Activated CD8-positive, alpha-beta T cell treated with anti-CD3 and anti-CD28 coated beads for 36 hours (primary cell): ENCODE results near the gene EMC7. TPM values are rescaled to one million over a fixed set of nuclear protein-coding genes. Genes with fewer than 3 reads are reported as not detected.

Experiments
- ATAC-seq: fragments of 200-7000 bp; cut with Tn5 transposase; one replicate; pipeline ENCODE4 v1.10.0; 2021; ENCODE audit warnings: mild to moderate bottlenecking, moderate library complexity
- CTCF ChIA-PET: fragments of 350-600 bp; sonication (Branson Sonifier 250); formaldehyde crosslinking; loops from one replicate; lab custom pipeline; 2021; ENCODE audit warnings: antibody characterized with exemption; lab: Charles Lee
- POLR2A ChIA-PET: fragments of 350-600 bp; sonication (Branson Sonifier 250); formaldehyde crosslinking; loops from one replicate; lab custom pipeline; 2021; ENCODE audit warnings: antibody characterized with exemption; lab: Charles Lee
- DNase-seq: peaks from one replicate; pipeline ENCODE4 v3.0.0-alpha.2; 2020
- H3K27ac Mint-ChIP-seq: one replicate; pipeline ENCODE4 v1.8.0; 2021; ENCODE audit warnings: mild to moderate bottlenecking, mixed read lengths
- H3K27me3 Mint-ChIP-seq: one replicate; pipeline ENCODE4 v1.8.0; 2021; ENCODE audit warnings: mixed read lengths
- H3K36me3 Mint-ChIP-seq: one replicate; pipeline ENCODE4 v1.8.0; 2021; ENCODE audit warnings: low read depth, mixed read lengths
- H3K4me1 Mint-ChIP-seq: one replicate; pipeline ENCODE4 v1.8.0; 2021; ENCODE audit warnings: low read depth, mixed read lengths
- H3K4me3 Mint-ChIP-seq: one replicate; pipeline ENCODE4 v1.8.0; 2021; ENCODE audit warnings: mild to moderate bottlenecking, moderate library complexity, mixed read lengths
- H3K9me3 Mint-ChIP-seq: one replicate; pipeline ENCODE4 v1.8.0; 2021; ENCODE audit warnings: mixed read lengths
- intact Hi-C: fragments of 100-400 bp; cut with micrococcal nuclease; formaldehyde crosslinking; loops from one replicate; pipeline ENCODE4 v1.10.0; 2022
- total RNA-seq, 2 experiments: library from RNA; stranded (reverse); gene quantifications; one replicate each; pipeline ENCODE4 v1.2.3, GENCODE V29; 2021
- TF ChIP-seq, protein P1 (sequence below): fragments of 200-600 bp; IDR thresholded peaks from one replicate; pipeline ENCODE4 v1.8.0; 2022; ENCODE audit warnings: antibody characterized with exemption, mild to moderate bottlenecking

EMC7 gene
- total RNA-seq, 2 experiments from 2014 or later, result 45.0 to 49.9 TPM

DNA sequence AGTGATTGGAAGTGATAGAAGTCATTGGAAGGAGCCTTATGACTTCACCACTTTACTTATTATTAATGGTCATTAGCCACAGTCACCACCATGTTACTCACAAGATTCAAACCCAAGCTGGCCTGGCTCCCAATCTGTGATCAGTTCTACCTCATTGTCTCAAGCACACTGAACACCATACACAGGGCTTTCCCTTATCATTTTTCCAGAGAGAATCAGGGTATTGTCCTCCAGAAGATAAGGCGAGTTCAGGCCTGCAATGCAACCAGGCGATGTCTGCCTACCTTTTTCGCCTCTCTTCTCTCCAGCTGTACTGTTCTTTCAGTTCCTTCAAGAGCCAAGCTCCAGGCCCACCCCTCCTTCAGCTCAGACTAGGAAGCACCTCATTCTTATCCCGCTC is 24.9 kb downstream of the EMC7 start:
- no peak for DNase-seq
- no peak overlapping the region for H3K27ac Mint-ChIP-seq
- CTCF ChIA-PET, result no interaction called here
- TF ChIP-seq, protein P1, sequence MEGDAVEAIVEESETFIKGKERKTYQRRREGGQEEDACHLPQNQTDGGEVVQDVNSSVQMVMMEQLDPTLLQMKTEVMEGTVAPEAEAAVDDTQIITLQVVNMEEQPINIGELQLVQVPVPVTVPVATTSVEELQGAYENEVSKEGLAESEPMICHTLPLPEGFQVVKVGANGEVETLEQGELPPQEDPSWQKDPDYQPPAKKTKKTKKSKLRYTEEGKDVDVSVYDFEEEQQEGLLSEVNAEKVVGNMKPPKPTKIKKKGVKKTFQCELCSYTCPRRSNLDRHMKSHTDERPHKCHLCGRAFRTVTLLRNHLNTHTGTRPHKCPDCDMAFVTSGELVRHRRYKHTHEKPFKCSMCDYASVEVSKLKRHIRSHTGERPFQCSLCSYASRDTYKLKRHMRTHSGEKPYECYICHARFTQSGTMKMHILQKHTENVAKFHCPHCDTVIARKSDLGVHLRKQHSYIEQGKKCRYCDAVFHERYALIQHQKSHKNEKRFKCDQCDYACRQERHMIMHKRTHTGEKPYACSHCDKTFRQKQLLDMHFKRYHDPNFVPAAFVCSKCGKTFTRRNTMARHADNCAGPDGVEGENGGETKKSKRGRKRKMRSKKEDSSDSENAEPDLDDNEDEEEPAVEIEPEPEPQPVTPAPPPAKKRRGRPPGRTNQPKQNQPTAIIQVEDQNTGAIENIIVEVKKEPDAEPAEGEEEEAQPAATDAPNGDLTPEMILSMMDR, result no peak
- no peaks in the 10 kb centered on the region for H3K27me3 Mint-ChIP-seq
- intact Hi-C loops, result no loop called here
- no peaks in the 10 kb centered on the region for H3K9me3 Mint-ChIP-seq
- H3K4me1 Mint-ChIP-seq, result no peaks in the 10 kb centered on the region
- POLR2A ChIA-PET, result interaction anchor here (1.5 kb wide), 1 partner anchor 9 kb away, joined by 3 read pairs; no protein-coding TSS in a partner anchor
- H3K36me3 Mint-ChIP-seq, result no peaks in the 10 kb centered on the region
- ATAC-seq, result no peak
- no peak overlapping the region for H3K4me3 Mint-ChIP-seq

DNA sequence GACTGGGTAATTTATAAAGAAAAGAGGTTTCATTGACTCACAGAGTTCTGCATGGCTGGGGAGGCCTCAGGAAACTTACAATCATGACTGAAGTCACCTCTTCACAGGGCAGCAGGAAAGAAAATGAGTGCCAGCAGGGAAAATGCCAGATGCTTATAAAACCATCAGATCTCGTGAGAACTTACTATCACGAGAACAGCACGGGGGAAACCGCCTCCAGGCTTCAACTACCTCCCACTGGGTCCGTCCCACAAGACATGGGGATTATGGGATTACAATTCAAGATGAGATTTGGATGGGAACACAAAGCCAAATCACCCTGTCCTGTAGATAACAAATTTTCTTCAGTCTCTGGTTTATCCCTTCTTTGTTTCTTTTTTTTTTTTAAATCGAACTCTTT is 31.7 kb downstream of the EMC7 start:
- H3K4me3 Mint-ChIP-seq, result no peak overlapping the region
- H3K36me3 Mint-ChIP-seq, result no peaks in the 10 kb centered on the region
- ChIA-PET CTCF (no interaction called here), POLR2A (no interaction called here)
- TF ChIP-seq, protein P1, result no peak
- ATAC-seq (no peak), DNase-seq (no peak)
- intact Hi-C loops, result no loop called here
- H3K9me3 Mint-ChIP-seq, result no peaks in the 10 kb centered on the region
- no peak overlapping the region for H3K27ac Mint-ChIP-seq
- no peaks in the 10 kb centered on the region for H3K27me3 Mint-ChIP-seq
- H3K4me1 Mint-ChIP-seq, result no peaks in the 10 kb centered on the region

DNA sequence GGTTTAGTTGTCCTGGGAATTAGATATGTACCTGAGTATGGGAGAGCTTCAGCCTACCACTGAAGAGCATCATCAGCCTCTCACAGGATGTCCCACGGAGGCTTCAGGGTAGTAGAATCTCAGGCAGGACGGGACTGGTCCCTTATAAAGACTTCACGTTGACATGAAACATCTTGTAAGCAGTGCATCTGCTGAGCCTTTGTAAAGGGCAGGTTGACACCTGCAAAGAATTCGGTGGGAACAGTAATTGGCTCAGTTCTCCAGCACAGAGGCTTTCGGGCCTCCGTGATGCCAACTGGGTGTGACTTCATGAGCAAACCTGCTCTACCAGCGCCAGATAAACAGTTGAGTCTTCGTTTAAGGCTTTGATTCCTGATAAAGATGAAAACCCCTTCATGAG is 35.7 kb downstream of the EMC7 start:
- POLR2A ChIA-PET, result no interaction called here
- Mint-ChIP-seq H3K27ac (no peak overlapping the region), H3K36me3 (no peaks in the 10 kb centered on the region), H3K4me3 (no peak overlapping the region), H3K27me3 (no peaks in the 10 kb centered on the region), H3K9me3 (no peaks in the 10 kb centered on the region), H3K4me1 (peaks cover 3% of the 10 kb centered on the region)
- ATAC-seq (no peak), DNase-seq (no peak)
- CTCF ChIA-PET, result interaction anchor here (0.6 to 1.5 kb wide), 4 partner anchors 44 to 523 kb away, joined by 3 to 8 read pairs (median 4); partner anchors contain the start of gene KATNBL1
- intact Hi-C loops, result loop anchor here (10.0 kb wide), 2 partner anchors 519 to 859 kb away; partner anchors contain the start of gene GOLGA8B
- TF ChIP-seq, protein P1, result no peak

DNA sequence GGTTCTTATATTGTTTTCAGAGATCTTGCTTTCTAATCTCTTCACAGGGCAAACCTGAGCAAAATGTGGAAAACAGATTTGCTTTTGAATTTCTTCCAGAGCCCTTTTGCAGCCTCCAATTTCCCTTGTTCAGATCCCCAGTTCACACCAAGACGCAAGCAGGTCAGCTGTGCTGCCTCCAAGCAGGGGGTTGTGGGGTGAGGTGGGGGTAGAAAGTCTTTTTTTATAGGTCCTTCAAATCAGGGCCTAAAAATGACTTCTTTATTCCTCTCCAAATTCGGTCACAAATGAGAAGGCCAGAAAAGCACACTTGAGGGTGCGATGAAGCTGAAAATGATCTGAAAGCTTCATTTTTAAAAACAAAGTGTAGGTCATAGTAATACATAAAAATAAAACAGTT is 36.4 kb downstream of the EMC7 start:
- H3K27me3 Mint-ChIP-seq, result no peaks in the 10 kb centered on the region
- DNase-seq (no peak), ATAC-seq (no peak)
- peaks cover 3% of the 10 kb centered on the region for H3K4me1 Mint-ChIP-seq
- H3K9me3 Mint-ChIP-seq, result no peaks in the 10 kb centered on the region
- H3K36me3 Mint-ChIP-seq, result no peaks in the 10 kb centered on the region
- TF ChIP-seq, protein P1, result no peak
- H3K4me3 Mint-ChIP-seq, result no peak overlapping the region
- intact Hi-C loops, result loop anchor here (10.0 kb wide), 2 partner anchors 520 to 860 kb away; partner anchors contain the start of gene GOLGA8B
- CTCF ChIA-PET, result interaction anchor here (1.2 to 1.5 kb wide), 3 partner anchors 45 to 145 kb away, joined by 3 to 8 read pairs (median 5); partner anchors contain the start of gene KATNBL1
- no peak overlapping the region for H3K27ac Mint-ChIP-seq
- POLR2A ChIA-PET, result no interaction called here

DNA sequence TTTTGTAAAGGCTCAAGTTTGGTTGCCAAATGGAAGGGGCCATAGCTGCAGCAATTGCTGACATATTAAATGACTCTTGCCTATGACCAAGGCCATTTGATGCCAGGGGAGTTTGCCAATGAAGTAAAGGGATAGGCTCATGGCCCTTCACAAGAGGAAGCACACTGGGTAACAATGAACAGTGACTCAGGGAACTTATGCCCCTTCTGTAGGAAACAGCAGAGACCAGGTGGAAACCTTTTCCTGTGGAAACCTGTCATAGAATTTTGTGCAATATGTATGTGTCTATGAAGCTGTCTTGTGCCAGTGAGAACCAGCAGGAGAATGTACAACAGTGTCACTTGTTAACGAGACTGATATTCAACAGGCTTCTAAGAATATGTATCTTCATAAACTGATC is 37.2 kb downstream of the EMC7 start:
- intact Hi-C loops, result loop anchor here (10.0 kb wide), 2 partner anchors 520 to 860 kb away; partner anchors contain the start of gene GOLGA8B

More for the DNA sequence above, 37.2 kb downstream of the EMC7 start:
- DNase-seq (no peak), ATAC-seq (no peak)
- H3K27me3 Mint-ChIP-seq, result no peaks in the 10 kb centered on the region
- H3K27ac Mint-ChIP-seq, result no peak overlapping the region
- H3K36me3 Mint-ChIP-seq, result no peaks in the 10 kb centered on the region
- TF ChIP-seq, protein P1, result no peak
- peaks cover 3% of the 10 kb centered on the region for H3K4me1 Mint-ChIP-seq
- no peaks in the 10 kb centered on the region for H3K9me3 Mint-ChIP-seq
- no peak overlapping the region for H3K4me3 Mint-ChIP-seq
- ChIA-PET CTCF (interaction anchor here (0.8 to 1.2 kb wide), 2 partner anchors 16 to 146 kb away, joined by 3 read pairs; partner anchors contain the start of gene KATNBL1), POLR2A (no interaction called here)
